Stimulated activated CD4-positive, alpha-beta T cell treated with anti-CD3 and anti-CD28 coated beads, Interleukin-1b, Interleukin-23, amount 100 ng/mL, for 4 hours (primary cell): ENCODE data around the gene MVB12B.

ENCODE experiments used
- DNase-seq, 2 donors: peaks; one replicate each; pipeline ENCODE4 v3.0.0-alpha.2; 2020; ENCODE audit warnings: low read depth in 2 of 2

MVB12B gene

GRCh38 chr9:126383406-126384046 lies 56.9 kb downstream of the MVB12B start:
- DNase-seq, result no peak

- DNase-seq, result no peak
Observed at GRCh38 chr9:126384926-126385325, 58.3 kb downstream of the MVB12B start.

GRCh38 chr9:126386088-126386487 lies 59.5 kb downstream of the MVB12B start:
- DNase-seq, result no peak

GRCh38 chr9:126386776-126387175 lies 60.1 kb downstream of the MVB12B start:
- DNase-seq, result no peak

GRCh38 chr9:126388964-126389708 lies 62.5 kb downstream of the MVB12B start:
- no peak for DNase-seq

GRCh38 chr9:126389992-126390391 lies 63.4 kb downstream of the MVB12B start:
- DNase-seq, result no peak

- no peak for DNase-seq
Observed at GRCh38 chr9:126390923-126391322, 64.3 kb downstream of the MVB12B start.

- no peak for DNase-seq
Observed at GRCh38 chr9:126391713-126392661, 65.4 kb downstream of the MVB12B start.

- no peak for DNase-seq
Observed at GRCh38 chr9:126392662-126393371, 66.2 kb downstream of the MVB12B start.

- no peak for DNase-seq
Observed at GRCh38 chr9:126393876-126394275, 67.2 kb downstream of the MVB12B start.

- no peak for DNase-seq
Observed at GRCh38 chr9:126394802-126395201, 68.2 kb downstream of the MVB12B start.

GRCh38 chr9:126395439-126396212 lies 69.0 kb downstream of the MVB12B start:
- DNase-seq, result no peak

GRCh38 chr9:126397056-126397455 lies 70.4 kb downstream of the MVB12B start:
- peak in 1 of 2 donors; percentile 16 for DNase-seq

- DNase-seq, result peak; percentile 53 to 70
Observed at GRCh38 chr9:126398403-126399058, 71.9 kb downstream of the MVB12B start.

GRCh38 chr9:126399251-126399650 lies 72.6 kb downstream of the MVB12B start:
- no peak for DNase-seq

GRCh38 chr9:126399789-126400188 lies 73.2 kb downstream of the MVB12B start:
- DNase-seq, result no peak

GRCh38 chr9:126400571-126400970 lies 73.9 kb downstream of the MVB12B start:
- no peak for DNase-seq

- no peak for DNase-seq
Observed at GRCh38 chr9:126401107-126401506, 74.5 kb downstream of the MVB12B start.

- no peak for DNase-seq
Observed at GRCh38 chr9:126401581-126401980, 75.0 kb downstream of the MVB12B start.

- no peak for DNase-seq
Observed at GRCh38 chr9:126403397-126403796, 76.8 kb downstream of the MVB12B start.
